Activated effector memory CD4-positive, alpha-beta T cell treated with Interleukin-2 at 50 U/mL for 16 hours (primary cell): ENCODE data around the gene LHFPL3.

Experiments used
- DNase-seq: peaks from one replicate; pipeline ENCODE4 v3.0.0-alpha.2; 2020

LHFPL3 gene

DNA sequence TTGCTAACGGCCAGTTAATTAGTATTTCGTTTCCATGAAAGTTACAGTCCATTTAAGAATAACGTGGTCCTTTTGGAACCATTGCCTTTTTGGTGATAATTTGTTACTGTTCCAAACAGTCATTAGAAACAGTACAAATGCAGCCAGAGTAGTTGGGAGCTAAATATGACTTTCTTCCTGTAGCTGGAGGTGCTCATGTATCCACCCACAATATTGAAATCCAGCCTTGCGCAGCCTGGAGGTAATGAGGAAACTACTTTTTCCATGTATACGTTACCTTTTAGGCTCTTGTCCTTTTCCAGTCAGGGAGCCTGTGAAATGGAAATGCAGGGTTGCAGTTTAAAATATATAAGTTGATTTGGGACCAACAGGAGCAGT, 43.6 kb downstream of the LHFPL3 start:
- DNase-seq, result no peak

DNA sequence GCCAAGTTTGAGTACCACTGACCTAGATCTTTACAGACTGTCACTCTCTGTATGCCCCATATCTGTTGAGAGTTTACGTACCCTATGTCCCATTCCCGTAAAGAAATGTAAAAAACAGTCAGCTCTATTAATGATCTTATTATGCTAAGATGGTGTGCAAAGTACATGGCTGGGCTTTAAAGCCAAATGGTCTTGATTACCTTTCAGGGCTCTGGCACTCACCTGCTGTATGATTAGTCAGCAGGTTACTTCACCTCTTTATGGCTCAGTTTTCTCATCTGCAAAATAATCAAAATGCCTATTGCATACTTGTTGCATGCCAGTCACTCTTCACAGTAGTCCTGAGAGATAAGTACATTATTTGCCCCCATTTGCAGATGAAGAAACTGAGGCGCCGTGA, 54.2 kb downstream of the LHFPL3 start:
- no peak for DNase-seq

DNA sequence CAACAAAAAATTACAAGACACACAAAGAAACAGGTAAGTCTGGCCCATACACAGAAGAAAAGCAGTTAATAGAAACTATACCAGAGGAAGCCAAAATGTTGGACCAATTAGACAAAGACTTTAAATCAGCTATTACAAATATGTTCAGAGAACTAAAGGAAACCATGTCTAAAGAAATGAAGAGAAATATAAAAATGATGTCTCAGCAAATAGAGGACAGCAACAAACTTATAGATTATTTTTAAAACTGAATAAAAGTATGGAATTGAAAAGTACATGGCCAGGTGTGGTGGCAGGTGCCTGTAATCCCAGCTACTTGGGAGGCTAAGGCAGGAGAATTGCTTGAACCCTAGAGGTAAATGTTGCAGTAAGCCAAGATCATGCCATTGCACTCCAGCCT, 58.5 kb downstream of the LHFPL3 start:
- no peak for DNase-seq

DNA sequence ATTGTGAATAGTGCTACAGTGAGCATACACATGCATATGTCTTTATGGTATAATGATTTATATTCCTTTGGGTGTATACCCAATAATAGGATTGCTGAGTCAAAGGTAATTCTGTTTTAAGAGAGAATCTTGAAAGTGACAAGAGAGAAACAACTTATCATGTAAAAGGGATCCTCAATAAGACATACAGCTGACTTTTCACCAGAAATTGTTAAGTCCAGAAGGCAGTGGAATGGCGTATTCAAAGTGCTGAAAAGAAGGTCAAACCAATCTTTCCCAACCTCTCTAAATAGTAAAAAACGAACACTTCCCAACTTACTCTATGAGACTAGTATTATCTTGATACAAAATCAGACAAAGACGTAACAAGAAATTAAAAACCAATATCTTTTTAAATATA, 59.8 kb downstream of the LHFPL3 start:
- DNase-seq, result no peak

DNA sequence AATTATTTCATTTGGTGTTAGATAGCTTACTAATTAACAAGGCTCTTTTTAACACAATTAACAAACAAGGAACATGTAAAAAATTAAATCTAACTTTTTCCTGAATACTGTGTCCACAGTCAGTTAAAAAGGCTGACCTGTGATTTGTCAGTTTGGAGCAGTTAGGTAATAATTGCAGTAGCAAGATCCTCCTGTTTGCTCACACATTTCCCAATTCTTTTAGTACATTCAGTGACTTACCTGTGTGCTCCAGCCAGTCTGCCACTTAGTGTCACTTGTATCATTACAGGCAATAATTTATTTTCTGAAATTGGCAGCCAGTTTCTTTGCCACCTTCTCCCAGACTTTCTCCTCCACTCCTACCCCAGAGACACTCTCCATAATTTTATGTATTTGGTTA, 66.8 kb downstream of the LHFPL3 start:
- no peak for DNase-seq

DNA sequence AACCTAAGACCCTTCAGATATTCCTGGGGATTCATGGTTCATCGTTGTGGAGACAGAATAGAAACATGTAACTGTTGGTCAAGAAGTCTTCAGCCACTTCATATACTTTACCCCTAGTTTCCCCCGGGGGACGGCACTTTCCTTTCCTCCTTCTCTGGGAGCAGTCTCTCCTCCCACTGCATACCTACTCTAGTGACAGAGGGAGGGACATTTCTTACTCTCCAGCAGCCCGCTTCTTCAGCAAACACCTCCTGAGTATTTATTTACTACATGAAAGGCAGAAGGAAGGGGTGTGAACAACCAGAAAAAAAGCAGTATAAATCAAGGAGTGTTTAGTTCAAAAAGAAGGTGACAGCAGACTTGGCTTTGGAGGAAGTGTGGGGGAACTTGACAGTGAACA, 69.0 kb downstream of the LHFPL3 start:
- no peak for DNase-seq

DNA sequence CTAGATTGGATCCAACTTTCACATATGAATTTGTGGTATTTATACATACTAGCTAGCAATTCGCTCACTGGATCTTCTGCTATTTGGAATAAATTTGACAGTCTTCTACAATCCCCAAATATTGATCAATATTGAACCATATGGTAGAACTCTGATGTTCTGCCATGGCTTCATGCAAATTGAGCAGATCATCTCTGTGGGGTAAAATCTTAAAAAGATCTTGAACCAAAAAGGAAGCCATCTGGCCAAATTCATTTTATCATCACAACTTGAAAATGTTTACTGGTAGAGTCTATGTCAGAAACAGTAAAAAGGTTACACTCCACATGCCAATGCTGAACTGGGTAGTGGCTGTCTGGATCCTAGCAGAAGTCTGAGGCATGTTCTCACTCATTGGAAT, 80.0 kb downstream of the LHFPL3 start:
- DNase-seq, result no peak

DNA sequence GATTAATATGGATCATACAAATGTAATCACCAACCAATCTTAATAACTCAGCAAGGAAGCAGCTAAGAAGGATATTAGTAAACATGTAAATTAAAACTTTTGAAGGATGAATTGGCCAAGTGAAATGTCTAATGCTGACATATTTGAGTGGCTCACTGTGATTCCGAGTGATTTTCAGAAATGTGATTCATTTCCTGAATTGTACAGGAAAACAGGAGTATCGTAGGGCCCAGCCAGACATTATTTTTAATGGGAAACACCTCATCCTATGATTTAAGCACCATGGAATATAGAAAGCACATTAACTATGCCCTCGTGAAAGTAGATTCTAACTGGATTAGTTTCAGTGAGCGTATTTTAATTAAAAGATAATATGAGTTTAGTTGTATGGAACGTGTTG, 82.3 kb downstream of the LHFPL3 start:
- no peak for DNase-seq

DNA sequence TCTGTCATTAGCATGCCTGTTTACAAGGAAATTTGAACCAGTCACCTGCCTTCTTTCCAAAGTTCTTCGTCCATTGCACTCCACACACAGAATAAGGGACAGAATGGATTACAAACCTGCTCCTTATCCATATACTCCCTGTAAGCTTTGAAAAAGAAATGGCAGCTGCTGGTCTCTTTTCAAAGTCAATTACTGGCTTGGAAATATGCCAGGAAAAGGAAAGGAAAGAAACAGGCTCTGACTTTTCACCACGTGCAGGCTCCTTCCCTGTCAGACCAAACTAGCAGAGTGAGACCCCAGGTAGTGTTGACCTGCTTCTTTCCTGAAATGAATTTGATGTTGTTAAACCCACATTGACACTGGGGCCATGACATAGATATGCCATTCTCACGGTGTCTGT, 84.5 kb downstream of the LHFPL3 start:
- no peak for DNase-seq

DNA sequence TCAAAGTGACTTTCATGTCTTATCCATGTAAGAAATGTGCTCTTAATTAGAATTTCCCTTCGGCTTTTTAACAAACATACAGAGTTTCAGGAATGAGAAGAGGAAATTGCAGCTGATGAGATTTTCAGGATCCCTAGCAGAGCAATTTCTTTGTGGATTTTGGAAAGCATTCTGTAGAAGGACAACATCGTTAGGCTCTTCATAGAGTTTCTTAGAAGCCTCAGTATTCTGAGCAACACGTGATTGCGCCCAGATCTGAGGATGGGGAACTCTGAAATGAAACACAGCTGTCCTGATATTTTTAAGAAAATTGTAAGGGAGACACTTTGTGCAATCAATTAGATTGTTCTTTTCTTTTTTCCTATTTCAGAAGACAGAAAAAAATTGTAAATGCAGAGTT, 85.8 kb downstream of the LHFPL3 start:
- no peak for DNase-seq

DNA sequence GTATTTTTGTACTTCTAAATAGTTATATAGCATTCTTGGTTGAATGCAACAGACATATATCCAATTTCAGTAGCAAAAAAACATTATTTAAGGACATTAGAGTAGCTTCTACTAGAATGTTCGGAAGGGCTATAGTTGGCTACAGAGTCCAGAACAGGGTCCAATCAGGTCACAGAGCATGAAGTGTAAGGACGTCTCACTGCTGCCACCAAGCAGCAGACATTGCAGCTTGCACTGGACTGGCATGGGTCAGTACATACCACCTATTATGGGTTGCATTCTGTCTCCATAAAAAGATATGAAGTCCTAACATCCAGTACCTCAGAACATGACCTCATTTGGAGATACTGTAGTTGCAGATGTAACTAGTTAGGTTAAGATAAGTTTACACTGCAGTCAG, 87.3 kb downstream of the LHFPL3 start:
- DNase-seq, result no peak

DNA sequence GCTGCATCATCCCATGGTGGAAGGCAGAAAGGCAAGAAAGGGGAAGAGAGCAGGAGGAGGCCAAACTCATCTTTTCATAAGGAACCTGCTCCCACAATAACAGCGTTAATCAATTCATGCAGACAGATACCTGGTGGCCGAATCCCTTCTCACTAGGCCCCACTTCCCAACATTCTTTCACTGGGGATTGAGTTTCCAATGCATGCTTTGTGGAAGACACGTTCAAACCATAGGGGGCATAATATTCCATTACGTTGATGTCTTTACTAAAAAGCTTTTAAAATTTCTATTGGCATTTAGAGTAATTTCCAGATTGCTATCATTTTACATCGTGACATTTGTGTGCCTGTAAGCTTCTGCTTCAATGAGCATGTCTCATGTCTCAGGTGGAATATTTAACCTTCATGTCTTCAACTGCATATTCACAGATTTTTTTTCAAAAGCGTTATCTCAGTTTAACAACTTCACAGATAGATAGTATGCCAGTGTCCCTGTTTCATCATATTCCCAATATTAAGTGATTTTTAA, 88.5 kb downstream of the LHFPL3 start:
- no peak for DNase-seq

DNA sequence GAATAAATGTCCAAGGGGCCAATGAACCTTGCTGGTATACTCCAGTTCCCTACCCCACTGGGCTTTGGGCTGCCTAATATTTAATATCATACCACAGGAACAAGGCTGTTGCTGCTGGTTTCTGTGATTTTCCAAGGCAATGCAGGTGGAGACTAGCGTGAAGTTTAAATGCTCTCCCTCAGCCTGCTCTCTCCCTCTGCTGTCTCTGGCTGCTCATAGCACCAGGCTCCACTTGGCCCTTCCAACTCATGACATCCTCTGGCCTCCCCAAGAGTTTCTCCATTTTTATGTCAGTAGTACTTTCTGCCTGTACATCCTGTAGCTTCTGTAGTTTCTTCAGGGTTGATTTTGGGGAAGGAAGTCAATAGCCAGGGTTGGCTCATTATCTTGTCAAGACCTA, 103.5 kb downstream of the LHFPL3 start:
- DNase-seq, result no peak

DNA sequence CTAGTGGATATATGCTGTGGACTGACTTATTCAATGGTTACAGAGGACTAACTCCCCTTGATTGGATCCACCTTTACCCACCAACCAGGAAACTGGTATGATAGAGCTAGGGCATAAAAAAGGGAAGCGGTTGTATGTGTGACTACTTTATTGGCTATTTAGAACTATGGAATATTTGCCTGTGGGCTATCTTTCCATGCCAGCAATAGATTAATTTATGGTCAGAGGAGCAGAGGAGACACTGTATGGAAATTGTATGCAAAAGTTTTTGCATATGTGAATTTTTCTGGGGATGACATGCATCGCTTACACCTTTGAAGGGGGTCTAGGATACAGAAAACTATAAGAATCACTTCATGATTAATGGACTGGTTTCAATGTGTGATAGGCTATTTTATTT, 105.7 kb downstream of the LHFPL3 start:
- no peak for DNase-seq

DNA sequence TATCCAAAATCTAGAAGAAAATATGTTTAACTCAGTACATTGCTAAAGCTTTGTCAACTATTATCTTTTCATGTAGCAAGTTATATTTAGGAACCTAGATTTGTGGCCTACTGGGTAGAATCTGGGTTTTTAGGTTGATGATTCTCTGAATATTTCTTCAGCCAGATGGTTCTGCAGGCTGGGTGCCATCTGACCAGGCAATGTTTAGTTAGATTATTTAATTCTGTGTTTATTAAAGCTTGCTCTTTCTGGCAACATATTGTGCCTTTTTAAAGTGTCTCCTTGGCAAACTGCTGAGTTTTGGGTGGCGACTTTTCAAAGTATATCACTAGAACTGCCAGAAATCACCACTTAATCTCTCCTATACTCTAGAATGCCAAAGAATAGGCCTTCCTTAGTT, 114.1 kb downstream of the LHFPL3 start:
- DNase-seq, result no peak

DNA sequence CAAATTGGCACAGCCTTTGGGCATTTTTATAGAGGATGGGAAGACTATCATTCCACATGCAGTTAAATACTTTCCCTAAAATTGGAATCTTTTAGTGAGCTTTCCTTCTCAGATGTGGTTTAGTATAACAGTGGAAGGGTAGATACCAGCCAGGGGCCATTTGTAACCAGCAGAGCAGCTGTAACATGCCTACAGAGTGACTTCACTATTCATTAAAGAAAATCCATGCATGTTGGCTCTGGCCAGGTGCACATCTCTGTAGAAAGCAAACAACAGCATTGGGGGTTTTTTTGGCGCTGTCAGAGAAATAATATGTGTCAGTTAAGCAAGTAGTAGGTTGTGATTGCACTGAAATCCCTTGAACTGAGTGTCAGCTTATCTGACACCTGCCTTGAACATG, 115.6 kb downstream of the LHFPL3 start:
- no peak for DNase-seq

DNA sequence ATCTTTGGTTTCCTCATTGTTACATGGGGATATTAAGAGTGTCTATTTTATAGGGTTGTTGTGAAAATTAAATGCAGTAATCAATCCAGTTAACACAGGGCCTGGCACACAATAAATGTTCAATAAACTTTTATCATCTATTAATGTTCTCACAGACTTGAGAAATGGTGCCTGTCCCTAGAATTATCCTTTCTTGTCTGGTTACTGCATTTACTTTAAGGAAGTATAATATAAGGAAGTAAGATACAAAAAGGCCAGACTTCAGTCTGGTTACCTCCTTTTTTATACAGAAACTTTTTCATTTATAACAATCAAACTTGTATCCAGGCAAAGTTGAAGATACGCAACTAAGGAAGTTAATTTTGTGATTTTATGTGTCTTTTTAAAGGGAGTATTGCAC, 117.0 kb downstream of the LHFPL3 start:
- DNase-seq, result no peak

DNA sequence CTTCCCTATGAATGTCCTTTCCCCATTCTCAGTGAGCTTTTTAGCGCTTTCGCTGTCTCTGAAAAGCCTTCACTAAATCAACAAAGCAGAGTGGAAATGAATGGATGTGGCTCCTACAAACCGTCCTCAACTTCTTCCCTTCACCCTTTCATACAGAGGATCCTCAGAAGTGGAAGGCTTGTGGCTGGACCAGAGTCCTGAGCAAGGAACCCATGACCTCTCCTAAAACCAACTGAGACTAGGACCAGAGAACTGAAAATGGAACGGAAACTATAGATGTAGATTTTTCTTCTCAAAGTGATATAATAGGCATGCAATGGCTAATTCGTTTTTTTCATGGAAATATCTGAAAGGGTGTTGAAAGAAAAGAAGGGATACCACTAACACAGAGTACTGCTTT, 122.5 kb downstream of the LHFPL3 start:
- no peak for DNase-seq

DNA sequence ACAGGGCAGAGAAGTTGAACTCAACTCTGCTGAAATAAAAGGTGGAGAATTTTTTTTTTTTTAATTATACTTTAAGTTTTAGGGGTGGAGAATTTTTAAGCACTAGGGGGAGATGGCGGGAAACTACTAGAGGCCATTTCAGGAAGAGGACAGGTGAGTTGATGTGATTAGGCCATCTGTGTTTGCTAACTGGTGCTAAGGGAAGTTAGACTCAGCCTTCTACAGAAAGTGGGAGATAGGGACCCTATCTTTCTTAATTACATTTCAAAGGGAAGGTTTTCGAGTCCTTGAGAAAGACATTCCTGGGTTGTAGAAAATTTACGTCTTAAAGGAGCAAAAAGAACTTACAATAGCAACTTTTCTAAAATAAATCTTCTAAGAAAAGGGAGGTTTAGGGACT, 124.8 kb downstream of the LHFPL3 start:
- DNase-seq, result no peak

DNA sequence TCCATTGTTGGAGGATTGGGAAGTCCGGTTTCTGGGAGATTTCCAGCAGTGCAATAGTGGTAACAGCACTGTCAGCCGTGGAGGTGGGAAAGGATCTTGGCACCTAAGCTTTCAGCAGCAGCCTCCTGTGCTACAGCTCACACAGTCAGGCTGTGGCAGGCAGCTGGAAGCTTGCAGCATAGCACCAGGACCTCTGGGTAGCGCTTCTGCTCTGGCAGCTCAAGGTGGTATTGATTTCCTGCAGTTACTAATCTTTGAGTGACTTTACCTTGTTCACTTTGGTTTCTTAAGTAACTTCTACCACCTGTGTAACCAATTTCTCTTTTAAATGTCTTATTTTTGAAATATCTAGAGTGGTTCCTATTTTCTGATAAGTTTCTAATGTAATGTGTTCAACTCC, 130.5 kb downstream of the LHFPL3 start:
- no peak for DNase-seq

DNA sequence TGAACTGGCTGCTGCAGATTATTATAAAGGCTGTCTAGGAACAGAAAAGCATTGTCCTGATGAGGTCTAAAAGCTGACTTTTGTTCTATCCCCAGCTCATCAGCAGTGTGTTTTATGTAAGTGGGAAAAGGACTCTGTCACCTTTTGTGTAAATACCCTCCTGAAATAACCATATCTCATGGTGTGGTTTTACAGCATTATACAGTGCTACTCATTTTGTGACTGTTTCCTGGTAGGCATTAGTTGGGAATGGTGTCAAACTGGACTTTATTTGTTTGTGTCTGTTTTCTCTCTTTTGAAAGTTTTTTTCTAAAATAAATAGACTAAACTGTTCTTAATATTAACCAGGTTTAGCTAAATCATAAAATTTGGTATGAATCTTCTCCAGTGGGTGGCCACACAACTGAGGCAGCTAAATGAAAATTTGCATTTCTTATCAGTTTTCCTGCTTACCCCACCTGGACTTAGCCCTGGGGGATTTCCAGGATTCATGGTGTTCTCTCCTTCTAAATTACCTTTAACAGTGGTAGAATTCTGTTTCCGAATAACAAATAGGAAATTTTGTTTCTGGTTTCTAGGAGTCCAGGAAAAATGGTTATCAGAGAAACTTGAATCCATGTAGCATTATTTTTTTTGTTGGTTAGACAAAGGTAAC, 140.9 kb downstream of the LHFPL3 start:
- DNase-seq, result no peak

DNA sequence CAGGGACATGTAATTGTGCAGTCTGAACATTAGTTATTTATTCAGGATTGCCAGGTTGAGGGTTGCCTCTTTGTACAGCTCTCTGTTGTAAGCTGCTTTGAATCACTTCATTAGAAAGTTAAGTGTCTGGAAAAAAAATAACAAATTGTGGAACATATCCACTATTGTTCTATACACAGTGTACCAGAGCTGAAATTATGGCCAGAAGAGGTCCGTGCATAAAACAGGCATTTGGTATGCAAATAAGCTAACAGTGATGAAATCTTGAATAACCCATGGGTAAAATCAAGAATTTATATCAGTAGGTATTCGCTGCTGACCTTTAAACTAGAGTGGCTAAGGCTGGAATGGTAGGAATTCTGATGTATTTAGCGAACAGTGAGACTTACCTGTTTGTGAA, 152.1 kb downstream of the LHFPL3 start:
- DNase-seq, result no peak

DNA sequence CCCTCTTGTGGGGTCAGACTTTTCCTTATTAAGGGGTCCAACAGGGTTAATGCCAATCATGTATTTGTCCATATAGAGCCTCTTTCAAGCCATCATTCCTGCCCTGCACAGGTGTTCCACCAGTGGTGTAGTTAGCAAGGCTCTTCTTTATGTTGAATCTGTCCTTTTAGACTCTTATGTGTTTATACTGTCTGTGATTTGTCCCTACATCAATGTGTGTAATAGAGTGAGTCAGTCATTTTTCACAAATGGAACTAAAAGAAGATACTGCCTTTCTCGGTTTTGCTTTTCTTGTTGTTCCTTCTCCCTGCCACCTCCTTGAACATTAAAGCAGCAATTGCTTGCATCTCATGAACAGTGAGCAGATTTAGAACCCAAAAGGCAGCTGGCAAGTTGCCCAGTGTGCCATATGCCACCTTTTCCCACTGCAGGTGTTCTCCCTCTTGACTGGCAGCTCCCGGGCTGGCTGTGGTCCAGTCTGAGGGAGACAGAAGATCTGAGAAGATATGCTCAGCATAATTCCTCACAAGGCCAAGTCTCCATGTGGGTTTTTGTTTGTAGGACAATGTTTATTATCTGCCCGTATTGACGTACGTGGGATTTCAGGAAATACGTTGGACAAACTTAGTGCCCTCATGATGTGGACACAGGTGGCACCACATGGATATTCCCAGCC, 154.1 kb downstream of the LHFPL3 start:
- DNase-seq, result no peak

DNA sequence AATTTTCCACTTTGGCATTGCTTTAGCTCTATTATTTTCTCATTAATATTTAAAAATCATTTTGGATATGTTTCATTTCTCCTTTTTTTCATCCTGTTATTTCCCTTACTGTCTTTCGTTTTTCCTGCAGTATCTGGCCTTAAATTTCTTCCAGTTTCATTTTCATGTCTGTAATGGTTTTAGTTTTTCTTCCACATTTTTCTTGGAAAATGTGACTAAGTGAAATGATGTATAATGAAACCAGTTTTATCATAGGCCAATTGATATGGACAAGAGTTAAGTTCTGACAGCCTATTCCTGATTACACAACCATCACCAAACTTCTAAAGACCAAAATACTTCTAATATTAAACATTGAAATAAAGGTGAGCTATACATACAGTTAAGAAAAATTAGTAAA, 158.5 kb downstream of the LHFPL3 start:
- DNase-seq, result no peak

DNA sequence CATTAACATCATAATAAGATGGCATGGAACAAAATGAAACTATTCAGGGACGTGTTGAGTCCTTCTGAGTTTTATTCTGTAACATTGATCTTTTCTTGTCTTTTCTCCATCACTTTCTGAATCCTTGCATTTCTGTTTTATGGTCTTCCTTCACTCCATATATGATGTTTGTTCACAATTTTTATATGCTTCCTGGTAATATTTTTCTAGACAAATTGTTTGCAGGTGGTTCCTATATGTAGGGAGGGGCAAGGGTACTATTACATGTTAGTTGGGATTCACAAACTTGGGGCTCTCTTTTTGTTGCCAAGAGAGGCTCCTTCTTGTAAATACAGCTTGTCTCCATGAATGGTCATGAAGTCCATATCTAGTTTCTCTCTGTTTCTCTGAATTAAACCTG, 159.2 kb downstream of the LHFPL3 start:
- no peak for DNase-seq
